Measurements from ENCODE around the gene C14orf132. TPM values are rescaled to one million over a fixed set of nuclear protein-coding genes. Genes with fewer than 3 reads are reported as not detected.

The C14orf132 gene
- total and polyA plus RNA-seq, 2 experiments from 2014 or later = 13.9 to 14.1 TPM

GRCh38 chr14:96017882-96018281, 21.3 kb upstream of the C14orf132 start:
- Histone ChIP-seq H3K27me3 (no peaks in the 10 kb centered on the region), H3K9me3 (ENCODE audit: low read depth) (no peaks in the 10 kb centered on the region), H3K36me3 (no peaks in the 10 kb centered on the region), H3K27ac (no peak overlapping the region), H3K4me1 (ENCODE audit: low read depth) (peaks cover 4% of the 10 kb centered on the region), H3K4me3 (no peak overlapping the region)
- no peak for TF ChIP-seq CTCF (IDR thresholded peaks at IDR 0.05; ENCODE audit: low read depth, low read length)
- DNase-seq (ENCODE audit: low read depth in 1 of 2, low spot score in 1 of 2) = no peak

GRCh38 chr14:96027431-96028355, 11.5 kb upstream of the C14orf132 start:
- no peaks in the 10 kb centered on the region for H3K27me3 ChIP-seq
- no peaks in the 10 kb centered on the region for H3K9me3 ChIP-seq (ENCODE audit: low read depth)
- H3K4me3 ChIP-seq = no peak overlapping the region
- no peak for DNase-seq (ENCODE audit: low read depth in 1 of 2, low spot score in 1 of 2)
- H3K36me3 ChIP-seq = no peaks in the 10 kb centered on the region
- no peak overlapping the region for H3K27ac ChIP-seq
- no peaks in the 10 kb centered on the region for H3K4me1 ChIP-seq (ENCODE audit: low read depth)
- no peak for TF ChIP-seq CTCF (IDR thresholded peaks at IDR 0.05; ENCODE audit: low read depth, low read length)

- no peak for TF ChIP-seq CTCF (IDR thresholded peaks at IDR 0.05; ENCODE audit: low read depth, low read length)
- H3K36me3 ChIP-seq = no peaks in the 10 kb centered on the region
- no peak overlapping the region for H3K4me3 ChIP-seq
- no peaks in the 10 kb centered on the region for H3K9me3 ChIP-seq (ENCODE audit: low read depth)
- no peak overlapping the region for H3K27ac ChIP-seq
- H3K27me3 ChIP-seq = no peaks in the 10 kb centered on the region
- H3K4me1 ChIP-seq (ENCODE audit: low read depth) = no peaks in the 10 kb centered on the region
- DNase-seq (ENCODE audit: low read depth in 1 of 2, low spot score in 1 of 2) = no peak
These were observed 10.0 kb upstream of the C14orf132 start for GRCh38 chr14:96029089-96029645.

- H3K4me1 ChIP-seq (ENCODE audit: low read depth) = no peaks in the 10 kb centered on the region
- H3K27me3 ChIP-seq = no peaks in the 10 kb centered on the region
- no peak for DNase-seq (ENCODE audit: low read depth in 1 of 2, low spot score in 1 of 2)
- H3K4me3 ChIP-seq = no peak overlapping the region
- H3K27ac ChIP-seq = no peak overlapping the region
- H3K9me3 ChIP-seq (ENCODE audit: low read depth) = no peaks in the 10 kb centered on the region
- TF ChIP-seq CTCF (IDR thresholded peaks at IDR 0.05; ENCODE audit: low read depth, low read length) = no peak
- H3K36me3 ChIP-seq = no peaks in the 10 kb centered on the region
These were observed 8.9 kb upstream of the C14orf132 start for GRCh38 chr14:96030108-96030760.

- H3K4me1 ChIP-seq (ENCODE audit: low read depth) = no peaks in the 10 kb centered on the region
- no peak overlapping the region for H3K4me3 ChIP-seq
- no peaks in the 10 kb centered on the region for H3K9me3 ChIP-seq (ENCODE audit: low read depth)
- no peak overlapping the region for H3K27ac ChIP-seq
- TF ChIP-seq CTCF (IDR thresholded peaks at IDR 0.05; ENCODE audit: low read depth, low read length) = no peak
- H3K27me3 ChIP-seq = peaks cover 6% of the 10 kb centered on the region
- no peak for DNase-seq (ENCODE audit: low read depth in 1 of 2, low spot score in 1 of 2)
- H3K36me3 ChIP-seq = no peaks in the 10 kb centered on the region
These were observed 7.5 kb upstream of the C14orf132 start for GRCh38 chr14:96031691-96032090.
